Measurements from ENCODE around the gene WHRN.
A peak's percentile ranks its signal among the peaks of the same experiment; 100 is the strongest.

Gene WHRN

GRCh38 chr9:114505187-114506081, at the start of gene WHRN:
Gene WHRN (minus strand): TSS chr9:114505473. CDS start chr9:114504801, 672 bp downstream.
- DNase-seq (ENCODE audit: low spot score): peak; percentile 99

- DNase-seq (ENCODE audit: low spot score): no peak
Measured at GRCh38 chr9:114553202-114553601, 47.9 kb upstream of the WHRN start.

GRCh38 chr9:114552706-114553105, 47.4 kb upstream of the WHRN start:
- no peak for DNase-seq (ENCODE audit: low spot score)

- peak; percentile 96 for DNase-seq (ENCODE audit: low spot score)
Measured at GRCh38 chr9:114551750-114552685, 46.7 kb upstream of the WHRN start.

GRCh38 chr9:114549697-114550330, 44.5 kb upstream of the WHRN start:
- peak; percentile 59 for DNase-seq (ENCODE audit: low spot score)

GRCh38 chr9:114546851-114547250, 41.6 kb upstream of the WHRN start:
- no peak for DNase-seq (ENCODE audit: low spot score)

GRCh38 chr9:114545055-114545454, 39.8 kb upstream of the WHRN start:
- no peak for DNase-seq (ENCODE audit: low spot score)

- DNase-seq (ENCODE audit: low spot score): no peak
Measured at GRCh38 chr9:114539701-114540380, 34.6 kb upstream of the WHRN start.

- DNase-seq (ENCODE audit: low spot score): no peak
Measured at GRCh38 chr9:114538241-114538640, 33.0 kb upstream of the WHRN start.

GRCh38 chr9:114532561-114533237, 27.4 kb upstream of the WHRN start:
- no peak for DNase-seq (ENCODE audit: low spot score)

GRCh38 chr9:114529285-114529684, 24.0 kb upstream of the WHRN start:
- no peak for DNase-seq (ENCODE audit: low spot score)

GRCh38 chr9:114526807-114527206, 21.5 kb upstream of the WHRN start:
- DNase-seq (ENCODE audit: low spot score): no peak

- DNase-seq (ENCODE audit: low spot score): peak; percentile 84
Measured at GRCh38 chr9:114525513-114525912, 20.2 kb upstream of the WHRN start.

GRCh38 chr9:114524247-114524681, 19.0 kb upstream of the WHRN start:
- no peak for DNase-seq (ENCODE audit: low spot score)

- no peak for DNase-seq (ENCODE audit: low spot score)
Measured at GRCh38 chr9:114522847-114523246, 17.6 kb upstream of the WHRN start.

GRCh38 chr9:114522286-114522685, 17.0 kb upstream of the WHRN start:
- DNase-seq (ENCODE audit: low spot score): no peak

- DNase-seq (ENCODE audit: low spot score): no peak
Measured at GRCh38 chr9:114521846-114522245, 16.6 kb upstream of the WHRN start.

GRCh38 chr9:114518599-114519022, 13.3 kb upstream of the WHRN start:
- no peak for DNase-seq (ENCODE audit: low spot score)

GRCh38 chr9:114518120-114518519, 12.8 kb upstream of the WHRN start:
- DNase-seq (ENCODE audit: low spot score): no peak

GRCh38 chr9:114516913-114517312, 11.6 kb upstream of the WHRN start:
- DNase-seq (ENCODE audit: low spot score): peak; percentile 54

GRCh38 chr9:114515528-114515927, 10.3 kb upstream of the WHRN start:
- no peak for DNase-seq (ENCODE audit: low spot score)
